HepG2 (cell line): ENCODE data around the gene ALKBH4. TPM values are rescaled to one million over a fixed set of nuclear protein-coding genes. Genes with fewer than 3 reads are reported as not detected.

Experiments used
- ATAC-seq: fragments of 200-7000 bp; cut with Tn5 transposase; 3 replicates; pipeline ENCODE4 v1.9.1; 2020; ENCODE audit warnings: mild to moderate bottlenecking, moderate library complexity
- BruUV-seq: library from RNA; stranded (reverse); fragments of 400-500 nt; replicated peaks from 2 replicates; lab custom pipeline; 2021; lab: Mats Ljungman, UMichigan
- CTCF ChIA-PET: fragments of 300-600 bp; formaldehyde crosslinking; extraction: SDS; loops from one replicate; lab custom pipeline; 2021; ENCODE audit warnings: low total read pairs, inconsistent platforms, low intra/inter-chr PET ratio; lab: Yijun Ruan, JAX
- POLR2A ChIA-PET: fragments of 350-600 bp; sonication (Branson Sonifier 250); formaldehyde crosslinking; loops from one replicate; lab custom pipeline; 2020; ENCODE audit warnings: antibody characterized with exemption, inconsistent platforms; lab: Yijun Ruan, JAX
- DNase-seq: peaks from one replicate; pipeline ENCODE4 v3.0.0-alpha.2; 2015; ENCODE audit warnings: low spot score
- FAIRE-seq: peaks from 3 replicates; lab custom pipeline; 2011; peaks lifted over from hg19 to GRCh38; lab: Jason Lieb, UNC
- H2AFZ ChIP-seq: one replicate; pipeline ENCODE4 v1.6.1; 2011; ENCODE audit warnings: low read length, inconsistent platforms
- H3K27ac ChIP-seq: fragments of 300-600 bp; 3 replicates; pipeline ENCODE4 v1.8.0; 2011; ENCODE audit warnings: mixed run types, mild to moderate bottlenecking, mixed read lengths, low read length, inconsistent platforms; ENCODE audit not compliant: insufficient read depth; ENCODE audit errors: extremely low read length
- H3K27me3 ChIP-seq, 2 experiments: fragments of 200-600 bp in 1 of 2; 2 replicates in 1 of 2; 3 replicates in 1 of 2; pipeline versions ENCODE4 v1.6.0 to v1.8.0; 2011; ENCODE audit warnings: low read length in 2 of 2, mild to moderate bottlenecking in 2 of 2, moderate library complexity in 2 of 2, inconsistent platforms in 1 of 2; ENCODE audit not compliant: insufficient read depth in 2 of 2, control insufficient read depth in 1 of 2
- H3K36me3 ChIP-seq, 2 experiments: fragments of 200-600 bp in 1 of 2; replicated peaks in 1 of 2; 2 replicates in 1 of 2; 3 replicates in 1 of 2; pipeline versions ENCODE4 v1.5.1 to v1.8.0; 2011; ENCODE audit warnings: low read length in 2 of 2, inconsistent platforms in 1 of 2; ENCODE audit not compliant: insufficient read depth in 2 of 2, control insufficient read depth in 1 of 2
- H3K4me1 ChIP-seq: 2 replicates; pipeline ENCODE4 v1.5.1; 2012; ENCODE audit warnings: low read length, inconsistent platforms; ENCODE audit not compliant: insufficient read depth
- H3K4me2 ChIP-seq: 2 replicates; pipeline ENCODE4 v1.6.0; 2011; ENCODE audit warnings: low read depth, low read length, inconsistent platforms
- H3K4me3 ChIP-seq, 3 experiments: fragments of 200-600 bp in 1 of 3; sonication (generic), shearing (Covaris generic) in 1 of 3; replicated peaks in 1 of 3; 2 replicates each; pipeline ENCODE4 v1.5.1; 2011 to 2016; ENCODE audit warnings: low read length in 3 of 3, inconsistent platforms in 2 of 3, low read depth in 2 of 3, mild to moderate bottlenecking in 2 of 3, control low read depth in 1 of 3, mixed read lengths in 1 of 3; ENCODE audit not compliant: insufficient read depth in 1 of 3
- H3K79me2 ChIP-seq: one replicate; pipeline ENCODE4 v1.6.1; 2011; ENCODE audit warnings: low read length, inconsistent platforms; ENCODE audit not compliant: insufficient read depth
- H3K9ac ChIP-seq: 2 replicates; pipeline ENCODE4 v1.6.0; 2011; ENCODE audit warnings: mild to moderate bottlenecking, low read depth, low read length, inconsistent platforms; ENCODE audit not compliant: insufficient read depth
- H3K9me3 ChIP-seq: 2 replicates; pipeline ENCODE4 v1.5.1; 2012; ENCODE audit warnings: mild to moderate bottlenecking, low read length
- H4K20me1 ChIP-seq: 2 replicates; pipeline ENCODE4 v1.6.0; 2011; ENCODE audit warnings: inconsistent platforms, mild to moderate bottlenecking, low read length, moderate library complexity; ENCODE audit not compliant: insufficient read depth
- RBFOX2 ChIP-seq: fragments of 200-400 bp; formaldehyde crosslinking; IDR thresholded peaks from 2 replicates; pipeline ENCODE4 v1.6.1; 2017; ENCODE audit warnings: low read depth, mild to moderate bottlenecking, low read length
- ZFP36L1 ChIP-seq: sonication (generic); formaldehyde crosslinking; IDR thresholded peaks from 2 replicates; pipeline ENCODE4 v1.8.0; 2022; ENCODE audit warnings: mild to moderate bottlenecking, missing genetic modification reagents, moderate library complexity
- ZFP36L2 ChIP-seq: sonication (generic); formaldehyde crosslinking; IDR thresholded peaks from 2 replicates; pipeline ENCODE4 v1.4.0; 2020; ENCODE audit warnings: missing genetic modification reagents
- ZKSCAN1 ChIP-seq: fragments of 150-350 bp; IDR thresholded peaks from 2 replicates; pipeline ENCODE4 v1.6.1; 2014; ENCODE audit warnings: low read length
- ZNF326 ChIP-seq: sonication (generic); formaldehyde crosslinking; IDR thresholded peaks from 2 replicates; pipeline ENCODE4 v1.4.0; 2020; ENCODE audit warnings: missing genetic modification reagents, borderline replicate concordance
- ZNF572 ChIP-seq: sonication (generic); formaldehyde crosslinking; IDR thresholded peaks from 2 replicates; pipeline ENCODE4 v1.5.1; 2020; ENCODE audit warnings: mild to moderate bottlenecking, missing genetic modification reagents
- WGBS: methylation state at CpG from one replicate; pipeline ENCODE4 v1.1.6; 2017; ENCODE audit warnings: low lambda C conversion rate; 5-methylcytosine and 5-hydroxymethylcytosine counted together
- in situ Hi-C: cut with HindIII; loops from 2 replicates; pipeline ENCODE4 v1.10.0; 2017; ENCODE audit warnings: low pct_unique_long_range_greater_than_20kb; ENCODE audit not compliant: extremely low pct_ligation_motif_present
- intact Hi-C: fragments of 100-400 bp; cut with micrococcal nuclease; formaldehyde crosslinking; loops from one replicate; pipeline ENCODE4 v1.10.0; 2022; ENCODE audit not compliant: unreplicated experiment
- polyA plus RNA-seq, 8 experiments: library from polyadenylated mRNA; depleted of rRNA in 3 of 8; stranded (reverse) in 7 of 8; unstranded in 1 of 8; fragments of >200 nt; fragmentation: Illumina TruSeq in 4 of 8; extraction: Trizol in 4 of 8; gene quantifications; 2 replicates each; pipeline versions ENCODE4 v1.2.1 to v1.2.3, GENCODE V29; 2011 to 2016; ENCODE audit warnings: low read depth in 4 of 8, missing spikeins in 1 of 8, mixed read lengths in 1 of 8; ENCODE audit not compliant: insufficient read depth in 1 of 8
- total RNA-seq, 5 experiments: library from RNA; depleted of rRNA; stranded (reverse); fragments of >200 nt; fragmentation: Illumina TruSeq; extraction: Trizol; gene quantifications; 2 replicates each; pipeline ENCODE4 v1.2.3, GENCODE V29; 2016; ENCODE audit warnings: low read depth in 1 of 5
- TF ChIP-seq, protein P1 (sequence below): sonication (generic); formaldehyde crosslinking; IDR thresholded peaks from 2 replicates; pipeline ENCODE4 v1.5.0; 2020; ENCODE audit warnings: mild to moderate bottlenecking, missing genetic modification reagents, moderate library complexity
- TF ChIP-seq, protein P2 (sequence below): sonication (generic); formaldehyde crosslinking; IDR thresholded peaks from 2 replicates; pipeline ENCODE4 v1.4.0; 2020; ENCODE audit warnings: mild to moderate bottlenecking, missing genetic modification reagents

ALKBH4 gene
- total and polyA plus RNA-seq, 2 of the 13 experiments (the other 11 are each of a cell fraction or from before 2014, with no cell fraction given), result 2.6 to 8.8 TPM

DNA sequence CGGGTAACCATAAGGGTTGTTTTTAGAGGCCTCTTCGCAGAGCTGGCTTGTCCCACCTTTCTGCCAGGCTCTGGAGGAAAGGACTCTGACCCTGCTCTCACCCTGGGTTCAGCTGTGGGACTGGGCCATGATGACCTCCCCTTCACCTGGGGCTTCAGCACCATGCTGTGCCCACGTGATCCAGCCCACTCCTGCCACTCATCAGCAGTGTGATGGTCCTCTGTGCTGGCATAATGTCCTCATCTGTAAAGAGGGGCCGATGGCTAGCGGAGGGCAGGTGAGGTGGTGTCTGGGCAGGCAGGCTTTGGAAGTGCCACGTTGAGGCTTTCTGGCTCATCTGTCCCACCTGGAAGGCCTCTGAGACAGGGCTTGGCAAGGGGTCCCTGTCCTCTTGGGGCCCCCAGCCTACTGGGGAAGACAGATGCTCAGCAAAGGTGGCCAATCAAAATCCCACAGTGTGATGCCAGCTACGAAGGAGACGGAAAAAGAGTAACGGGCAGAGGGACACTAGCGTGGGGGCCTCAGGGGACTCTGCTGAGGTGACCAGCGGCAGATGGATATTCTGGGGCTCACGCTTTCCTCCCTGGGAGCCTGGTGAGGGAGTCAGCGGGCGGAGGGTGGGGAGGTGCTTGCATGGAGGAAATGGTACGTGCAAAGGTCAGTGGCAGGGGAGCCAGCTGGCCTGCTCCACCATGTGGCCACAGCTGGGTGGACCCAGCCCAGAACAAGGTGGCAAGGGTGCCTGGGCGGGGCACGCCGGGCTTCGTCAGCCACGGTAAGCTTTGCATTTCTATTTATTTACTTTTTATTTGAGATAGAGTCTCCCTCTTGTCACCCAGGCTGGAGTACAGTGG is 5.5 kb upstream of the ALKBH4 start (continued):
- TF ChIP-seq, protein P1, sequence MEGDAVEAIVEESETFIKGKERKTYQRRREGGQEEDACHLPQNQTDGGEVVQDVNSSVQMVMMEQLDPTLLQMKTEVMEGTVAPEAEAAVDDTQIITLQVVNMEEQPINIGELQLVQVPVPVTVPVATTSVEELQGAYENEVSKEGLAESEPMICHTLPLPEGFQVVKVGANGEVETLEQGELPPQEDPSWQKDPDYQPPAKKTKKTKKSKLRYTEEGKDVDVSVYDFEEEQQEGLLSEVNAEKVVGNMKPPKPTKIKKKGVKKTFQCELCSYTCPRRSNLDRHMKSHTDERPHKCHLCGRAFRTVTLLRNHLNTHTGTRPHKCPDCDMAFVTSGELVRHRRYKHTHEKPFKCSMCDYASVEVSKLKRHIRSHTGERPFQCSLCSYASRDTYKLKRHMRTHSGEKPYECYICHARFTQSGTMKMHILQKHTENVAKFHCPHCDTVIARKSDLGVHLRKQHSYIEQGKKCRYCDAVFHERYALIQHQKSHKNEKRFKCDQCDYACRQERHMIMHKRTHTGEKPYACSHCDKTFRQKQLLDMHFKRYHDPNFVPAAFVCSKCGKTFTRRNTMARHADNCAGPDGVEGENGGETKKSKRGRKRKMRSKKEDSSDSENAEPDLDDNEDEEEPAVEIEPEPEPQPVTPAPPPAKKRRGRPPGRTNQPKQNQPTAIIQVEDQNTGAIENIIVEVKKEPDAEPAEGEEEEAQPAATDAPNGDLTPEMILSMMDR (CRISPR knock-in tag), result 0 out of 2 replicates have a peak, but pooled peaks have one; percentile 20
- TF ChIP-seq ZNF572 (CRISPR knock-in tag), result no peak

DNA sequence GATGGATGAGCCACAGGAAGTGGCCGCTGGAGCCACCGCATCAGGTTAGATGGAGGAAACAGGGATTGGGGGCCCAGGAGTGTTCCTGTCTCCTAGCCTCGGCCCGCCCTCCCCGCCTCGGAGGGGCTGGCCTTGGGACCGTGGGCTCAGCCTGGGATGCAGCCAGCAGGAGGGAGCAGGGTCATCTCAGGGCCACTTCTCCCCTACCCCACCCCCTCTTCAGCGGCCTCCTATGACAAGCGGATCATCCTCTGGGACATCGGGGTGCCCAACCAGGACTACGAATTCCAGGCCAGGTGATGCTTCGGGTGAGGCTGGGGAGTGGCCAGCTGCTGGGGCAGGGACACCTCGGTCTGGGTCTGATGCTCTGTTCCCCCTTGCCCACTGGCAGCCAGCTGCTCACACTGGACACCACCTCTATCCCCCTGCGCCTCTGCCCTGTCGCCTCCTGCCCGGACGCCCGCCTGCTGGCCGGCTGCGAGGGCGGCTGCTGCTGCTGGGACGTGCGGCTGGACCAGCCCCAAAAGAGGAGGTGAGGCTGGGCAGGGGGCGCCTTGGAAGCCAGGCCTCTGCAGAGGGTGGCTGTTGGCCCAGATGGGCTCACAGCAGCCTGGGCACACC is 4.8 kb upstream of the ALKBH4 start:
- no peak for FAIRE-seq
- CTCF ChIA-PET, result no interaction called here

More for the DNA sequence above, 4.8 kb upstream of the ALKBH4 start:
- Histone ChIP-seq H3K27ac (no peak overlapping the region), H3K4me2 (no peak overlapping the region), H3K27me3 (peaks cover 0 to 1% of the 10 kb centered on the region in 2 experiments; a peak in 1 of 5 replicates), H3K9ac (no peak overlapping the region), H3K79me2 (peaks cover 2% of the 10 kb centered on the region), H2AFZ (no peak overlapping the region), H3K36me3 (peaks cover 5 to 7% of the 10 kb centered on the region in 2 experiments; a peak in 2 of 5 replicates), H4K20me1 (no peaks in the 10 kb centered on the region), H3K4me3 (no peak overlapping the region), H3K4me1 (peaks cover 15% of the 10 kb centered on the region), H3K9me3 (no peaks in the 10 kb centered on the region)
- WGBS, result 95% methylated on average over 19 of the region's 24 CpGs
- ATAC-seq (no peak), DNase-seq (no peak)
- POLR2A ChIA-PET, result no interaction called here
- BruUV-seq, result no TSS peak
- no peak for TF ChIP-seq ZNF326 (CRISPR knock-in tag)
- TF ChIP-seq ZFP36L2 (CRISPR knock-in tag), result no peak
- no peak for TF ChIP-seq RBFOX2
- no peak for TF ChIP-seq ZKSCAN1
- TF ChIP-seq ZFP36L1 (CRISPR knock-in tag), result no peak
- TF ChIP-seq, protein P2, sequence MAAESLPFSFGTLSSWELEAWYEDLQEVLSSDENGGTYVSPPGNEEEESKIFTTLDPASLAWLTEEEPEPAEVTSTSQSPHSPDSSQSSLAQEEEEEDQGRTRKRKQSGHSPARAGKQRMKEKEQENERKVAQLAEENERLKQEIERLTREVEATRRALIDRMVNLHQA (CRISPR knock-in tag), result no peak
- in situ Hi-C loops (no loop called here), intact Hi-C loops (no loop called here)
